Stomach (tissue), 4 donors: ENCODE measurements around the gene CALY.

ENCODE experiments used
- CTCF ChIP-seq, 7 experiments: fragments of 450-650 bp in 4 of 7; fragments of 200-600 bp in 3 of 7; sonication (generic) in 3 of 7; IDR thresholded peaks; one replicate each; pipeline ENCODE4 v1.5.1; 2016 to 2019; ENCODE audit warnings: antibody characterized with exemption in 7 of 7, control low read depth in 2 of 7, mild to moderate bottlenecking in 1 of 7
- EP300 ChIP-seq: sonication (generic); formaldehyde crosslinking; IDR thresholded peaks from one replicate; pipeline ENCODE4 v1.6.1; 2017; ENCODE audit warnings: antibody characterized with exemption
- POLR2A ChIP-seq, 4 donors: fragments of 450-650 bp; IDR thresholded peaks; one replicate each; pipeline ENCODE4 v1.6.1; 2016; ENCODE audit warnings: antibody characterized with exemption in 4 of 4, control low read depth in 2 of 4, mild to moderate bottlenecking in 1 of 4, moderate library complexity in 1 of 4
- POLR2AphosphoS5 ChIP-seq, 3 donors: sonication (generic); formaldehyde crosslinking; IDR thresholded peaks; one replicate each; pipeline ENCODE4 v1.6.1; 2016; ENCODE audit warnings: antibody characterized with exemption in 3 of 3

- no peak for TF ChIP-seq POLR2A (IDR thresholded peaks at IDR 0.05)
- no peak for TF ChIP-seq CTCF (IDR thresholded peaks at IDR 0.05)
- TF ChIP-seq EP300 = no peak
- no peak for TF ChIP-seq POLR2AphosphoS5 (IDR thresholded peaks at IDR 0.05)
Observed at GRCh38 chr10:133286366-133286765, 50.3 kb downstream of the CALY start.
